SK-N-SH (cell line): ENCODE data around the gene RUSC2. TPM values are rescaled to one million over a fixed set of nuclear protein-coding genes. Genes with fewer than 3 reads are reported as not detected.
A peak's percentile ranks its signal among the peaks of the same experiment; 100 is the strongest.

ENCODE experiments used
- CTCF ChIA-PET: fragments of 300-600, 350-600 bp; formaldehyde crosslinking; extraction: SDS; loops from one replicate; lab custom pipeline; 2021; lab: Yijun Ruan, JAX
- POLR2A ChIA-PET: fragments of 350-600 bp; sonication (Branson Sonifier 250); formaldehyde crosslinking; extraction: SDS; loops from one replicate; lab custom pipeline; 2020; ENCODE audit warnings: antibody characterized with exemption, inconsistent platforms; lab: Yijun Ruan, JAX
- DNase-seq: peaks from one replicate; pipeline ENCODE4 v3.0.0; 2012
- H2AFZ ChIP-seq: fragments of 200-600 bp; sonication (generic); 2 replicates; pipeline ENCODE4 v1.8.1; 2016; ENCODE audit warnings: antibody characterized with exemption, mild to moderate bottlenecking, low read depth
- H3F3A ChIP-seq: fragments of 200-600 bp; sonication (generic); replicated peaks from 2 replicates; pipeline ENCODE3; 2016; ENCODE audit warnings: antibody characterized with exemption, mild to moderate bottlenecking; ENCODE audit not compliant: insufficient read depth
- H3K27ac ChIP-seq, 2 experiments: fragments of 200-500 bp in 1 of 2; fragments of 200-600 bp in 1 of 2; sonication (Bioruptor generic) in 1 of 2; sonication (generic), shearing (Covaris generic) in 1 of 2; 2 replicates each; pipeline versions ENCODE4 v1.5.1 to v1.6.1; 2014 to 2016; ENCODE audit warnings: low read depth in 2 of 2, inconsistent platforms in 1 of 2, low read length in 1 of 2, mild to moderate bottlenecking in 1 of 2, mixed read lengths in 1 of 2
- H3K27me3 ChIP-seq: fragments of 200-600 bp; sonication (generic), shearing (Covaris generic); 2 replicates; pipeline ENCODE4 v1.6.1; 2016; ENCODE audit warnings: mixed run types; ENCODE audit not compliant: insufficient read depth
- H3K36me3 ChIP-seq, 2 experiments: fragments of 200-500 bp in 1 of 2; fragments of 200-600 bp in 1 of 2; sonication (Bioruptor generic) in 1 of 2; sonication (generic) in 1 of 2; replicated peaks in 1 of 2; 2 replicates each; pipeline versions ENCODE3 to v1.5.1; 2014 to 2016; ENCODE audit warnings: low read length in 1 of 2, mild to moderate bottlenecking in 1 of 2; ENCODE audit not compliant: insufficient read depth in 2 of 2, control insufficient read depth in 1 of 2
- H3K4me1 ChIP-seq, 2 experiments: fragments of 200-500 bp in 1 of 2; fragments of 200-600 bp in 1 of 2; sonication (Bioruptor generic) in 1 of 2; sonication (generic), shearing (Covaris generic) in 1 of 2; 2 replicates each; pipeline versions ENCODE4 v1.5.1 to v1.6.1; 2014 to 2016; ENCODE audit warnings: low read depth in 1 of 2, low read length in 1 of 2, mixed run types in 1 of 2; ENCODE audit not compliant: insufficient read depth in 2 of 2, control insufficient read depth in 1 of 2
- H3K4me2 ChIP-seq: fragments of 200-600 bp; sonication (generic), shearing (Covaris generic); 2 replicates; pipeline ENCODE4 v1.6.1; 2017; ENCODE audit warnings: mixed run types
- H3K4me3 ChIP-seq, 2 experiments: fragments of 200-500 bp in 1 of 2; fragments of 200-600 bp in 1 of 2; sonication (Bioruptor generic) in 1 of 2; sonication (generic), shearing (Covaris generic) in 1 of 2; 2 replicates each; pipeline versions ENCODE4 v1.5.1 to v1.8.1; 2014 to 2016; ENCODE audit warnings: low read depth in 2 of 2, inconsistent platforms in 1 of 2, low read length in 1 of 2, mild to moderate bottlenecking in 1 of 2, mixed read lengths in 1 of 2, moderate library complexity in 1 of 2
- H3K79me2 ChIP-seq: fragments of 200-600 bp; sonication (generic); 2 replicates; pipeline ENCODE4 v1.8.1; 2017; ENCODE audit warnings: mild to moderate bottlenecking; ENCODE audit not compliant: insufficient read depth
- H3K9ac ChIP-seq: fragments of 200-600 bp; sonication (generic); 2 replicates; pipeline ENCODE4 v1.6.1; 2017; ENCODE audit warnings: mixed run types
- H3K9me2 ChIP-seq: fragments of 200-600 bp; sonication (generic); 2 replicates; pipeline ENCODE4 v1.6.1; 2017; ENCODE audit warnings: mixed run types
- H3K9me3 ChIP-seq: fragments of 200-600 bp; sonication (generic); 2 replicates; pipeline ENCODE4 v1.6.1; 2017; ENCODE audit warnings: mixed run types, mild to moderate bottlenecking, moderate library complexity
- H4K20me1 ChIP-seq: fragments of 200-600 bp; sonication (generic); 2 replicates; pipeline ENCODE4 v1.6.1; 2017; ENCODE audit warnings: mild to moderate bottlenecking, mixed run types; ENCODE audit not compliant: insufficient read depth
- CHD2 ChIP-seq: fragments of 150-350 bp; IDR thresholded peaks from 2 replicates; pipeline ENCODE4 v1.6.1; 2018; ENCODE audit warnings: low read length; ENCODE audit not compliant: partially characterized antibody
- EP300 ChIP-seq, 2 experiments: IDR thresholded peaks; 2 replicates each; pipeline versions ENCODE4 v1.4.0 to v1.6.1; 2012; ENCODE audit warnings: borderline replicate concordance in 1 of 2, low read depth in 1 of 2, low read length in 1 of 2
- FOXM1 ChIP-seq: IDR thresholded peaks from 2 replicates; pipeline ENCODE4 v1.4.0; 2012; ENCODE audit warnings: low read depth, mild to moderate bottlenecking
- GABPA ChIP-seq: IDR thresholded peaks from 2 replicates; pipeline ENCODE4 v1.4.0; 2012; ENCODE audit warnings: low read depth, mild to moderate bottlenecking
- GATA2 ChIP-seq: sonication (generic); formaldehyde crosslinking; IDR thresholded peaks from 2 replicates; pipeline ENCODE4 v1.5.0; 2020; ENCODE audit warnings: mild to moderate bottlenecking, missing genetic modification reagents
- JUND ChIP-seq: IDR thresholded peaks from 2 replicates; pipeline ENCODE4 v1.4.0; 2012
- MEF2A ChIP-seq: IDR thresholded peaks from 2 replicates; pipeline ENCODE4 v1.4.0; 2012; ENCODE audit warnings: low read depth, borderline replicate concordance
- MXI1 ChIP-seq: IDR thresholded peaks from 2 replicates; pipeline ENCODE4 v1.6.1; 2012; ENCODE audit warnings: mild to moderate bottlenecking, low read depth, low read length, improper control_type of control experiment
- NRF1 ChIP-seq: IDR thresholded peaks from 2 replicates; pipeline ENCODE4 v1.6.1; 2012; ENCODE audit warnings: low read depth, mild to moderate bottlenecking, low read length
- PBX3 ChIP-seq: IDR thresholded peaks from 2 replicates; pipeline ENCODE4; 2012
- RAD21 ChIP-seq: IDR thresholded peaks from 2 replicates; pipeline ENCODE4 v1.6.1; 2012; ENCODE audit warnings: mild to moderate bottlenecking, low read length
- RCOR1 ChIP-seq: fragments of 150-350 bp; IDR thresholded peaks from 2 replicates; pipeline ENCODE4 v1.6.1; 2017; ENCODE audit warnings: antibody characterized with exemption, low read length
- REST ChIP-seq: IDR thresholded peaks from 2 replicates; pipeline ENCODE4 v1.6.1; 2012; ENCODE audit warnings: mild to moderate bottlenecking, low read depth, low read length, moderate library complexity
- RXRA ChIP-seq: IDR thresholded peaks from 2 replicates; pipeline ENCODE4 v1.4.0; 2012; ENCODE audit warnings: low read depth, mild to moderate bottlenecking, borderline replicate concordance
- SIN3A ChIP-seq: IDR thresholded peaks from 2 replicates; pipeline ENCODE4 v1.6.1; 2012; ENCODE audit warnings: low read depth, mild to moderate bottlenecking, low read length, moderate library complexity, borderline replicate concordance
- TCF12 ChIP-seq: IDR thresholded peaks from 2 replicates; pipeline ENCODE4 v1.4.0; 2012
- USF1 ChIP-seq: IDR thresholded peaks from 2 replicates; pipeline ENCODE4 v1.4.0; 2012; ENCODE audit warnings: low read depth, borderline replicate concordance
- WGBS: methylation state at CpG from one replicate; pipeline ENCODE4 v1.1.6; 2017; ENCODE audit warnings: low lambda C conversion rate; 5-methylcytosine and 5-hydroxymethylcytosine counted together
- polyA plus RNA-seq, 3 experiments: library from polyadenylated mRNA; depleted of rRNA; stranded (reverse); fragments of >200 nt; gene quantifications; 2 replicates each; pipeline ENCODE4 v1.2.3, GENCODE V29; 2012
- TF ChIP-seq, protein P1 (sequence below): IDR thresholded peaks from 2 replicates; pipeline ENCODE4 v1.4.0; 2012; ENCODE audit warnings: low read depth, borderline replicate concordance
- TF ChIP-seq, protein P2 (sequence below): IDR thresholded peaks from 2 replicates; pipeline ENCODE4 v1.4.0; 2012; ENCODE audit warnings: low read depth
- TF ChIP-seq, protein P3 (sequence below): fragments of 150-350 bp; IDR thresholded peaks from 2 replicates; pipeline ENCODE4 v1.6.1; 2016; ENCODE audit warnings: mild to moderate bottlenecking, low read depth, low read length

Gene RUSC2
- polyA plus RNA-seq, 1 of the 3 experiments (the other 2 are of a cell fraction): 14.5 TPM

GRCh38 chr9:35508069-35508468, 18.2 kb downstream of the RUSC2 start (continued):
- TF ChIP-seq PBX3 (no peak), JUND (no peak), TCF12 (no peak), RXRA (no peak), MXI1 (no peak)
- TF ChIP-seq, protein P1, sequence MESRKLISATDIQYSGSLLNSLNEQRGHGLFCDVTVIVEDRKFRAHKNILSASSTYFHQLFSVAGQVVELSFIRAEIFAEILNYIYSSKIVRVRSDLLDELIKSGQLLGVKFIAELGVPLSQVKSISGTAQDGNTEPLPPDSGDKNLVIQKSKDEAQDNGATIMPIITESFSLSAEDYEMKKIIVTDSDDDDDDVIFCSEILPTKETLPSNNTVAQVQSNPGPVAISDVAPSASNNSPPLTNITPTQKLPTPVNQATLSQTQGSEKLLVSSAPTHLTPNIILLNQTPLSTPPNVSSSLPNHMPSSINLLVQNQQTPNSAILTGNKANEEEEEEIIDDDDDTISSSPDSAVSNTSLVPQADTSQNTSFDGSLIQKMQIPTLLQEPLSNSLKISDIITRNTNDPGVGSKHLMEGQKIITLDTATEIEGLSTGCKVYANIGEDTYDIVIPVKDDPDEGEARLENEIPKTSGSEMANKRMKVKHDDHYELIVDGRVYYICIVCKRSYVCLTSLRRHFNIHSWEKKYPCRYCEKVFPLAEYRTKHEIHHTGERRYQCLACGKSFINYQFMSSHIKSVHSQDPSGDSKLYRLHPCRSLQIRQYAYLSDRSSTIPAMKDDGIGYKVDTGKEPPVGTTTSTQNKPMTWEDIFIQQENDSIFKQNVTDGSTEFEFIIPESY: no peak

GRCh38 chr9:35510383-35510753, 20.5 kb downstream of the RUSC2 start:
- 0 out of 4 replicates have a peak overlapping the region, but pooled peaks of 1 of the 2 experiments have one; percentile 15 for H3K4me3 ChIP-seq
- H3K4me1 ChIP-seq: peaks cover 0 to 18% of the 10 kb centered on the region in 2 experiments; a peak in 2 of 4 replicates
- H3F3A ChIP-seq: peaks cover 38% of the 10 kb centered on the region
- peak overlapping the region; percentile 63 for H3K4me2 ChIP-seq
- peaks cover 0 to 13% of the 10 kb centered on the region in 2 experiments for H3K36me3 ChIP-seq
- H2AFZ ChIP-seq: peak overlapping the region; percentile 30; the same call in 1 of the 2 replicates
- peak overlapping the region; percentile 26; the same call in 1 of the 2 replicates for H3K9ac ChIP-seq
- no peaks in the 10 kb centered on the region for H3K9me3 ChIP-seq
- no peaks in the 10 kb centered on the region for H3K27me3 ChIP-seq
- POLR2A ChIA-PET: no interaction called here
- H3K9me2 ChIP-seq: no peaks in the 10 kb centered on the region
- TF ChIP-seq, protein P1: no peak
- TF ChIP-seq MEF2A (no peak), GABPA (no peak), RCOR1 (no peak), GATA2 (CRISPR knock-in tag) (no peak), MXI1 (no peak), USF1 (no peak), EP300 (IDR thresholded peaks at IDR 0.05; ENCODE audit: borderline replicate concordance in 1 of 2, low read depth in 1 of 2, low read length in 1 of 2) (no peak), SIN3A (no peak), REST (no peak), CHD2 (no peak), NRF1 (no peak), RAD21 (no peak), FOXM1 (no peak)
- TF ChIP-seq, protein P2, sequence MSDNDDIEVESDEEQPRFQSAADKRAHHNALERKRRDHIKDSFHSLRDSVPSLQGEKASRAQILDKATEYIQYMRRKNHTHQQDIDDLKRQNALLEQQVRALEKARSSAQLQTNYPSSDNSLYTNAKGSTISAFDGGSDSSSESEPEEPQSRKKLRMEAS: no peak
- TF ChIP-seq, protein P3, sequence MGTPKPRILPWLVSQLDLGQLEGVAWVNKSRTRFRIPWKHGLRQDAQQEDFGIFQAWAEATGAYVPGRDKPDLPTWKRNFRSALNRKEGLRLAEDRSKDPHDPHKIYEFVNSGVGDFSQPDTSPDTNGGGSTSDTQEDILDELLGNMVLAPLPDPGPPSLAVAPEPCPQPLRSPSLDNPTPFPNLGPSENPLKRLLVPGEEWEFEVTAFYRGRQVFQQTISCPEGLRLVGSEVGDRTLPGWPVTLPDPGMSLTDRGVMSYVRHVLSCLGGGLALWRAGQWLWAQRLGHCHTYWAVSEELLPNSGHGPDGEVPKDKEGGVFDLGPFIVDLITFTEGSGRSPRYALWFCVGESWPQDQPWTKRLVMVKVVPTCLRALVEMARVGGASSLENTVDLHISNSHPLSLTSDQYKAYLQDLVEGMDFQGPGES: no peak
- DNase-seq: no peak
- peak overlapping the region; percentile 85 to 89; a peak in 3 of 4 replicates for H3K27ac ChIP-seq
- WGBS: 57% methylated on average over 3 of the region's 3 CpGs
- H4K20me1 ChIP-seq: no peaks in the 10 kb centered on the region
- peaks cover 81% of the 10 kb centered on the region for H3K79me2 ChIP-seq
- CTCF ChIA-PET: interaction anchor here (0.6 to 0.8 kb wide), 2 partner anchors 29 to 108 kb away, joined by 3 read pairs; partner anchors contain the start of gene CD72
